D341Med (cell line): Measurements from ENCODE around the gene PRPF18.
A peak's percentile ranks its signal among the peaks of the same experiment; 100 is the strongest.

ENCODE experiments used
- DNase-seq: peaks from one replicate; pipeline ENCODE4 v3.0.0; 2012; ENCODE audit warnings: low spot score

The PRPF18 gene

DNA sequence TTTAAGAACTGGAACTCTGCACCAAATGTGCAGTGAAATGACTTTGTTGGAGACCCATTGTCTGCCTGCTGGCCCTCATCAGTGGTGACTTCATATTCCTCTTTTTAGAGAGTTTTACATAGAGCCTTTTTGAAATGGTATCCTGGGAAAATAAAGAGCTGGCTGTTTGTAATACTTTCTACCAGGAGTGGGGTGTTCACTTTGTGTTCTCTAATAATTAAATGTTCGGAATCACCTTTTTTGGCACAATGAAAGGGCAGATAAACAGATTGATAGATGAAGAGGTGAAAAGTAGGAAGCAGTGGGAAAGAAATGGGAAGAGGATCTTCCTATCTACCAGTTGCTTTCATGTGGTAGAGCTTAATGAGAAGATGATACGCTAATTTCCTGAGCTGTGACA is 55.5 kb downstream of the PRPF18 start:
- no peak for DNase-seq

DNA sequence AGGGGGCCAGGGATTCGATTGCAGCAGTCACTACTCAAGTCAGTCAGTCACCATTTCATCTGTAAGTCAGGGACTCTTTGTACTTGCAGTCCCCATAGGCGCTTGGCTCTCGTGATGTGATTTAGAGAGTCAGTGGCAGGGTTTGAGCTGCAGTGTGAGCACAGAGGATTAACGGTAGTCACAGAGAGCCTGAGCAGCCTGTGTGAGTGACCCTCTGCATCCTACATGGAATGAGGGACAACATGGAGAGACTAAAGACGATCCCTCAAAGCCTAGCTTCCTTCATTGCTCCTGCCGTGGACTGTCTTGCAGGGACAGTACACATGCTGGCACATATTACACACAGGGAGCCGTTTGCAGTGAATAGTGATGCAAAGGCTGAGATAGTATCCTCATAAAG is 56.3 kb downstream of the PRPF18 start:
- DNase-seq, result no peak

DNA sequence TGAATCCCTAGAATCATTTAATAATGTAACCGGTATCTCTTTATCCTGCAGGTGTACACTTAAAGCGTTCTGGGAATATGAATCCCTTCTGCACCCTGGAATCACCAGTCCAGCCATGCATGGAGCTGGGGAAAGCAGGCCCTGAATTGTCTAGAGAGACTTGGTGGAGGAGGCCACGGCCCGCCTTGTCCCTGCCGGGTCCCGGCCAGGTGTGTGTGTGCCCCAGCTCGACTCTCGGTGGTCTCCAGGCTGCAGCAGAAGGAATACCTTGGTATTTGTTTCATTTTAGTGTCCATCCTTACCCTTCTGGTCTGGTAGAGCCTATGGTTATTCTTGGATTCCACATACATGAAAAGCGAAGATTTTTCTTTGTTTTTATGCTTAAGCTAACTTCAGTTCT is 58.1 kb downstream of the PRPF18 start:
- DNase-seq, result no peak

DNA sequence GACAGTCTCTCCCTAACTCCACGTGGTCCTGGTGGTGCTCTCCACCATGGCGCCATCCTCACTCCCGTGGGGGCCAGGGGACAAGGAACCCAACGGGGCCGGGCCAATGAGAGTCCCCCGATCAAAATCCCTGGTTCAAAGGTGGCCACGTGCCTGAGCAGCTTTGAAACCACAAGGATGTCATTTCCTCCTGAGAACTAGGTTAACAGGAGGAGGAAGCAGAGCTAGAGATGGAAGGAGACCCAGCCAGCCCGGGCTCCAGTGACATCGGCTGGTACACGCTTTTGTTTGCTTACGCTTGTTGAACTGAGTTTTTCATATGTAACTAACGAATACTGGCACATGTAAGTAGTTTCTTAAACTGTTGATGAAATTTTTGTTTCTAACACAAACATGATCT is 61.7 kb downstream of the PRPF18 start:
- no peak for DNase-seq

DNA sequence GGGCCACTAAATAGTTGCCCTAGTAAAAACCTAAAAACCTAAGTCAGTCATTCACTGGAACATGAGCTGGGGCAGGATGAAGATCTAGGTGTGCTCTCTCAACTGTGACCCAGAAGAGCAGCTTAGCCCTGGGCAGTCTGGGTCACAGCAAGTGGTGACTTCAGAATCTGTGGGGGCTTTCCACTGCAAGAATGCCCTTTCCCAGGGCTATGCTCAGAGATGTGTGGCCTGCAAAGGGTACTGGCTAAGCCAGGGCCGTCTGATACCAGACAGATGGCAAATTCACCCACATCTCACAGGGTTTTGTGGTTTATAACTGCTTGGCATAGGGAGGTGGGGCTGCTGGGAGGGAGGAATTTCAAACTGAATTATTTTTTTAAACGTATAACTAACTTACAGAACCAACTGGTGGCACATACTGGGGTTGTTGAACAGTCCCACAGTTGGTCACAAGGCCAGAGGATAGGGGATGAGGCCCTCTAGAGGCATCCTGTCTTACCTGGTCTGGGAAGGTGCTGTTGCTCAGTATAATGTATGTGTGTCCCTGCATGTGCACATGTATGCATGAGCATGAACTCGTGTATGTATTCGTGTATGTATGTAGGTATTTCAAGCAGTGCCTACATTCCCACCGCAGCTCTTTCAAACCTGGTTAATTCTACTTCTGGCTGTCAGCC is 63.2 kb downstream of the PRPF18 start:
- DNase-seq, result no peak

DNA sequence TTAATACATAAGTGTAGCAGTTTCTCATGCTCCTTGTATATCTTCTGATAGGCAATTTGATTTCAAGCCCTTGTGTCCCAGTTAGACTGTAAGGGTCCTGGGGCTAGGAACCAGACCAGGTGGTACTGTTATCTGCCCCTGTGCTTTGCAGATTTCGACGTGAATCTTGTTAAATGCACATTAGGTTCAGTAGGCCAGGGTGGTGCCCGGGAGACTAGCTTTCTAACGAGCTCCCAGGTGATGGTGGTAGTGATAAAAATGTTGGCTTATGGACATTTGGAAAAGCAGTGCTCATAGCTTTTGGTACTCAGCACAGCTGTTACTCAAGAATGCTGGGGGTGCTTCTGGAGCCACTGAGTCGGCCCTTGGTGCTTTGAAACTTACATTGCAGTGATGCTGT is 64.2 kb downstream of the PRPF18 start:
- DNase-seq, result no peak

DNA sequence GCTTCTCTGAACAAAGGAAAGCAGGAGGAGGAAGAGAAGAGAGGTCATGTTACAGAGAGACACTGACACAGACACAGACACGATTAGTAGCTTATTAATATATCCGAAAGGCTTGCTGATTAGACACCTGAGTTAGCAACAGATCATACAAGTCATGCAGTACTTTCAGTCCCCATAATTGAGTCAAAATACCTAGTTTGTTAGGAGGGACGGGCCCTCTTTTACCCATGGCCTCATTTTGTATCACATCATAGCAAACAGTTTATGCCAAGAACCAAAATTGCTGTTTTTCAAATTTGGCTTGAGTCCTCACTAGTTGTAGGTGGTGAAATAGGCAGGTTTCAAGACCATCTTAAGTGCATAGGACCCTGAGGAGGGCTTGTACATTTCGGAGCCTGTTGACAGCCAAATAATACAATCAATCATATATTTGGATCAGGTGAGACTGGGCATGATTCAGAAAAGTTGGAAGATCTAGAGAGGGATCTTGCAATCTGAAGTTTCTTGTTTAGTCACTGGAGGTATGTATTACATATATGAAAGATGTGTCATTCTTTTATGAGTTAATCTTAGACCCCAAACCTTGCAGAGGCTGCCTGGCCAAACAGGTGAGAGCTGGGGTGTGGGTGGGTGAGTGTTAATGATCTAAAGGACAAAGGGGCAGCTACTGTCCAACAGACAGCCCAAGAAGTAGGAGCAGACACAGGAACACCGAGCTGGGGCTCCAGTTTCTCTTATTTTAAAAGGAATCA is 65.4 kb downstream of the PRPF18 start:
- no peak for DNase-seq

DNA sequence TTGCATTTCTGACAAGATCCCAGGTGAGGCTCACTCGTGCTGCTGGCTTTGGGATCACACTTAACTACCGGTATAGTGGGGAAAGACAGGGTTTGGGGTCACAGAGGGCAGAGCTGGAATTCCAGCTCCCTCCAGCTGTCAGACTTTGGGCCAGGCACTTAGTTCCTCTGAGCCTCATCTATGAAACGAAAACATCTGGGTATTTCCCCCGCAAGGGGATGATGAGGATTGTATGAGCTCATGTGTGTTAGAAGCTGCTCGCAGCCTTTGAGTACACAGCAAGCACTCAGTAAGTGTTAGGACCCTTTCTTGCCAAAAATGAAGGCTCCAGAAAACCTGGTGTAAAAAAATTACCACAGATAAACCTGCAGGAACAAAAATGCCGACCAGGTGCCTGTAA is 66.1 kb downstream of the PRPF18 start:
- no peak for DNase-seq

DNA sequence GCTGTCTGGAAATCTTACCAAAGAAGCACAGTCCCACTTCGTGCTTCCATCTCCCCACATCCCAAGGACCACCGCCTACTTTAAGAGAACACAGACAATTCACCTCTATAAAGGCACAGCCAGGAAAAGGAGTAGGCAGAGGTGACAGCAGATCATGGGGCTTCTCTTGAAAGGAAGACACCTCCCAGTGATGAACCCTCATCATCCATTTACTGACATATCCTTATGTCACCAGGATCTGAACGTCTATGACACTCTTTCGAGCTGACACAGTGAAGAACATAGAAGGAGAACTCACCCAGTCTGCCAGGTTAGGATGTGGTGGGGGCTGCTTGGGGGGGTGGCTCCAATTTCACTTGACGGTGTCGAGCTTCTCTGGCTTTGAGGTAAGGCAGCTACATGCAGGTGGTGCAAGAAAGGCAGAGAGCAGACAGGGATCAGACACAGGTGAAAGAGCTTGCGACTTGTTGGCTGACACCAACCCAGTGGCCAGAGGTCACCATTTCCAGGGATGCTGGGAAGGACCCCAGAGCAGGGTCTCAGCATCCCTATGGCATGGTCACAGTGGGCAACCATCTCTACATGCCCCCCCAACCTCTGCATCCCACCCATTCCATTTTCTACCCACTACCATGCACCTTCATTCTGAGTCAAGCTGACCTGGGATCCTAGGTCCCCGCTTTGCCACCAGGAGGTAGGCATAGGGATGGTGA is 67.5 kb downstream of the PRPF18 start:
- no peak for DNase-seq

DNA sequence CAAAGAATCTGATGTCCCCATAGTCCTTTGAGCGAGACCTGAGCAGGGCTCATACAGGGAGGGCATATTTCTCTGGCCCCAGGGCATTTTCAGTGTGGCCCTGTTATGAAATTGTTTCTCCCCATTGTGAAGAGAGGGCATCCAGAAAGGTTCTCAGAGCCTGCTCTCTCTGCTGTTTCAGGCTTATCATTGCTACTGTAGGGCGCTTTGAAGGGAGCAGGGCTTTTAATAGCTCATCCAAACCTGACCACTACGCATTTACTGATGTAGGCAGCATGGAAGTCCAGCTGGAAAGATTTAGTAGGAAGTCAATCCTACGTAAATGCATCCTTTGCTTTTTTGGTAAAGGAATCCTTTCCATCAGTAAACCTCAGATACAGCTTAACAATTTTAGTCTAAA is 68.1 kb downstream of the PRPF18 start:
- no peak for DNase-seq

DNA sequence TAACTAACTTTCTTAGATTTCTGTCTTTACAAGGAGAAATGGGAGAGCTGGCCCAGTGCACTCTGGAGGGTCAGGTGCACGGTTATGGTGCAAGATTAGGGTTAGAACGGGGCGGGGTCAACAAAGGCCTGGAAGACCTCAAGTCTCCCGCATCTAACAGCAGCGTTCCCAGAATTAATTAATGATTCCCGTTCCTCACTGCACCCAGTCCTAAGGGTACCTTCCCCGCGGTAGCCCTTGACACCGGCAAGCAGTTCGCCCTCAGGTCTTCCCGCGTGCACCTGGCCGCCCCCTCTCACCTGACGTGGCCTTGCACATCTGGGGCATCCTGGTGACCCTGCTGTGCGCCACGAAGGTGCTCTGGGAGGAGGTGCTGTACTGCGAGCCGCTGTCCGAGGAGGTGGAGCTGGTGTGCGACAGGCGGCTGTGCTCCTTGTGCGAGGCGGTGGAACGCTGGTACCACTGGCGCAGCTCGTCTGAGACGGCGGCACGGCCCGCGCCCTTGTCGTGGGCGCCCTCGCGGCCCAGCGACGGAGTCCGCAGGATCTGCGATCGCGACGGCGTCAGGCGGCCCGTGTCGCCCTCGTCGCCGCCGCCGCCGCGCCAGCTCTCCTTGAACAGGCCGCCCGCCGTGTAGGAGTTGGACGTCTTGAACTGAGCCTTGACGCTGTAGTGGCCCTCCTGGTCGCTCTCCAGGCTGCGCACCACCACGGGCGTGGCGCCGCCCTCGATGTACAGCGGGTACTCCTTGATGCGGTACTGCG is 69.8 kb downstream of the PRPF18 start:
- no peak for DNase-seq

DNA sequence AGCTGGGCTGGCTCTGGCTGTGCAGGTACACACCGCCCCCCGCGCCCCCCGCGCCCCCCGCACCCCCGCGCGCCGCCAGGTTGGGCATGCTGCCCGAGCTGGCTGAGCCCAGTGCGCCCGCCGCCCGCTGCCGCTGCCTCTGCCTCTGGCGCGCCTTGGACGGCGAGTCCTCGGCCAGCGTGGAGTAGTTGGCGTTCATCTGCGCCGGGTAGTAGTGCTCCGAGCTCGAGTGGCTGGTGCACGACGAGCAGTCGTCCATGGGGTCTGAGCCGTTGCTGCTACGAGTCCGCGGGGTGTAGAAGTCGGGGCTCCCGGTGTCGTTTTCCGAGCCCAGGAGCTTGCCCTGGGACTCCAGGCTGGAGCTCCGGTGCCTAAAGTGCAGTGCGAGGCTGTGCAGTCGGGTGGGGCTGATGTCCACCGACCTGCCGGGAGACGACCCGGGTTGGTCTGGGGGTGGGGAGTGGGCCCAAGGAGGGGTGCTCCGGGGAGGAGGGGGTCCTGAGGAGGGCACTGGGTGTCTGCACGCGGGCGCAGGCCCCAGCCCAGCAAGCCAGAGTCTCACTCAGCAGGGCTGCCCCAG is 70.4 kb downstream of the PRPF18 start:
- no peak for DNase-seq

DNA sequence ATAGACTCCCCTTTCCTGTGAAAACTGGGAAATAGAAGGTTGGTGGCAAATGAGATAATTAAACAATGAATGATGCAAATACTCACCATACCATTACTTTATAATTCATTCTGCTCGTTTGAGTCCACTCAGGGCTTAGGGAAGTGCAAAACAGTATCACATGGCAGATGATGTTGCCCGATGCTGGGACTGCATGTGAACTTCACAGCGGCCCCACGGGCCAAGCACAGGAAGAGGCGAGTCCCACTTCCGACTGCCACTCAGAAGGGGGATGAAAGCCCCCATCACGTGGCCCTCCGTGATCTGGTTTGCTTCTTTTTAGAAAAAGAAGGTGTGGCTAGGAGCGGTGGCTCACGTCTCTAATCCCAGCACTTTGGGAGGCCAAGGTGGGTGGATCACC is 71.5 kb downstream of the PRPF18 start:
- DNase-seq, result no peak

DNA sequence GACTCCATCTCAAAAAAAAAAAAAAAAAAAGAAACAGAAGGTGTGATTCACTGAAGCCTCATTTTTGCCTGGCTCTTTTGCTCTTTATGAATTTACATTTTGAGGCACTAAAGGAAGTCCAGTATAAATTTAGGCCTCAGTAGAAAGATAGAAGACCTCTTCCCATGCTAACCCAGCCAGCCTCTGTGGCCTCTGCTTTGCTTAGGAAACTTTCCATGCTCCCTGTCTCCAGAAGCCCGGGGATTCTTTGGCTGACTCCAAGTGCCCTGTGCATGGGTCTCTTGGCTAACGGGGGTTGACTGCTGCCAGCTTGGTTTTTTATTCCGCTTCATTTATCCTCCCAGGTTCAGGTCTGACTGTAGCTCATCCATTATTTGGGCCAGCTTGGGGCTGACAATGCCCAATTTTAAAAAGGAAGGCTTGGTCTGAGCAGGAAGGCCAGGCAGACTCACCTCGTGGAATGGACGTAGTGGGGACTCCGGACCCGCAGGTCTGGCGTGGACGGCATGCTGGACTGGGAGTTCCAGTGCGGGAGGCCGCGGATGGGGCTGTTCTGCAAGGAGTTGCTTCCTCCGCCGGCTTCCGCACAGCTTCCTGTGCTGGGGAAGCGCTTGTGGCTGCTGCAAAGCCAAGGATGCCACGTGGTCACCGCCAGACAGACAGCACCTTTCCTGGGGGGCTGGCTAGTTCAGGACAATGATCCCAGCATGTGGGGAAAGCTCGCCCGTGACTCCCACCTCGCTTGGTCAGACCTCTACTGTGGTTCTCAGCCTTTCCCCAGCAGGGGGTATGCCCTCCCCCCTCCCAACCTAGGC is 72.3 kb downstream of the PRPF18 start:
- no peak for DNase-seq

DNA sequence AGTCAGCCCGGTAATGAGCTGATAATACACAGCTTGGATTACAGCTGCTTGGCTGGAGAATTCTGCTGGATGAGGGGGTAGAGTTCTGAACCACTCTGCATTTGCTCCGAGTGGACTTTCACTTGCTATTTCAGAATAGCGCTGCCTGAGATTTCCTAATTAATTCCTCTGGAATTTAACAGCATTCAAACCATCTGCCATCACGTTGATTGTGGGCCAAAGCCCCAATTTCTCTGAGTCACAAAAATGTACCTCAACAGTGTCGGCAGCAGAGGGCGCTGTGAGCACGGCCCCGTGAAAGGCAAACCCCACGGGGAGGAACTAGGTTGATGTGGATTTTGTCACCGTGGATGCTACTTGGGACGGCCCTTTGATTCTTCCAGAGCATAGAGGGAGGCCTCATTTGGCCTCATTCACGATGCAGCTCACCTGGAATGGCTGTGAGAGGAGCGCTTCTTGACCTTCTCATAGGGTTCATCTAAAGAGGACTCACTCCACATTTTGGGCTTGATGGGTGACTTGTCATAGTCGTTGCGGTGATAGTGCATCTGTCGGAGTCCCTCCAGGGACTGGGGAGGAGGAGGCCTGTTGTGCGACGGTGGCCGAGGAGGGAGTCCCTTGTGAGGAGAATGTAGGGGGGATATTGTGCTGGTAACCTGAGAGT is 73.3 kb downstream of the PRPF18 start:
- peak; percentile 80 for DNase-seq

DNA sequence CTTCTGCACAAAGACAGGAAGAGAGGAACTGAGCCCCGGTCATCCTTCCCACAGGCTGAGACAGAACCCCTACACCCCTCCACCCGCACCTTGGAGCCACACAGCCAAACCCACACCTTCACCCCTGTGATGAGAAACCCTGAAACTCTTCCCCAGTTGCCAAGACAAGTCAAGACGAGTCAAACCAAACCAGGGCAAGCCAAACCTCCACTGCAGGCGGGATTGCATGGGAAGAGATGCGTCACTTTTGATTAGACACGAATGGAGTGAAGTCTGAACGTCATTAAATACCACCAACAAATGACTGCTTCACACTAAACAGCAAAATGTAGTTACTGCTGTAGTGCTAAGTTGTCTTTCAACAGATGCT is 73.8 kb downstream of the PRPF18 start:
- no peak for DNase-seq

DNA sequence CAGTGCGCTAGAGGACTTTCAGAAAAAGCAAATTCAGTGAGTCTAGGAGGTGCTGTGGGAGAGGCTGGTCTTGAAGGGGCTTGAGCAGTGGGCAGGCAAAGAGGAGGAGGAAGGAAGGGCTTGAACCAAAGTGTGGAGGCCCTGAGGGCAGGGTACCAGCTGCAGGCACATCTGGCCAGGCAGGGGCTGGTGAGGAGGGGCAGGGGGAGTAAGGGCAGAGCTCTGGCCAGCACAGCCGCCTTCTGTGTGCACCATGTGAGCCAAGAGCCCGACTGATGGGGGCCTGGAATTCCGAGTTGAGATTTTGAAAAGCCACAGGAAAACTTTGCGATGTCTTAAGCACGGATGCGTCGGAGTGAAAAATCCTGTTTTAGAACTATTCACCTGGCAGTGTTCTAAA is 74.5 kb downstream of the PRPF18 start:
- DNase-seq, result no peak

DNA sequence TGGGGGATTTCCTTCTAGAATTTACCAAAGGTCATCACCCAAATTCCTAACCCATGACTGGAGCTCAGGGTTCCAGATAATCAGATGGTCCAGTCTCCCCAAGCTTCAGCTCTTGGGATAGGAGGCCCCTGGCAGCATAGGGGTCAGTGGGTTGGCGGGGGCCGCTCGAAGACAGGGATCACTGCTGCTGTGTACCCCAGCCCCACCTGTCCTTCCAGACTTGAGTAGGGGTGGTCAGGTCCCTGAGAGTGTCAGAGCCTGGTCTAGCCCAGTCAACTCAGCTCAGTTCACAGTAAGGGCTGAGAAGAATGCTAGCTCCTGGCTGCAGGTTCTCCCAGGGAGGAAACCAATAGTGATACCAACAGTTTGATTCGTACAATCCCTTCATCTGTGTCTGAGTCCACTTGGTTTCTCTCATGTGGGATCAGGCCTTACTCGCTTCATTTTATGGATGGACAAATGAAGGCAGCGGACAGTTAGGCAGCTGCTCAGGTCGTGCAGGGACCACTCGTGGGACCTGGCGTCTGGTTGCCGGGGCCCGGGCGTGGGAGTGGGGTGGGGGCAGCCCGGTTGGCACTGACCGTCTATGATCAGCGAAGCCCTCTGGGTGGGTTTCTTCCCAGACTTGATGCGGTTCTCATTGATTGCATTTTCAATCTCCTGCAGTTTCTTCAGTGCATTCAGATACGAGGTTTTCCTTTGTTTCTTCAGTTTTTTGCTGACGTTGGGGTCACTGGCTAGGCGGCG is 78.9 kb downstream of the PRPF18 start:
- no peak for DNase-seq

DNA sequence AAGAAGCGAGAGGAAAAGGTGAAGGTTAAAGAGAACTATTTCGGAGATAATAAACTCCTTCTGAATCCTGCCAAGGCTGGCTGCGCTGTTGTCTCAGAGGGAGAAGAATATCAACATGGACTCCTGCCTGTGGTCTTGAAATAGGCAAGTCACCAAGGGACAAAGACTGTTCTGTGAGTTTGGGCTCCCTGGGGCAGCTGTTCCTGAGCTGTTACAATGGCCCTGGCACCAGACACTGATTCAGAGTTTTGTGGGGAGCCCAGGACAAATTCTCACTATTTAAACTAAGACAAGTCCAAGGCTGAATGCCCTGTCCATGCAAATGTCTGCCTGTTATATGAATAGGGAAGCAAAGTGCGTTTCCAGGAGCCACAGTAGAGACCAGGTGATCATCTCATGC is 81.4 kb downstream of the PRPF18 start:
- DNase-seq, result no peak

DNA sequence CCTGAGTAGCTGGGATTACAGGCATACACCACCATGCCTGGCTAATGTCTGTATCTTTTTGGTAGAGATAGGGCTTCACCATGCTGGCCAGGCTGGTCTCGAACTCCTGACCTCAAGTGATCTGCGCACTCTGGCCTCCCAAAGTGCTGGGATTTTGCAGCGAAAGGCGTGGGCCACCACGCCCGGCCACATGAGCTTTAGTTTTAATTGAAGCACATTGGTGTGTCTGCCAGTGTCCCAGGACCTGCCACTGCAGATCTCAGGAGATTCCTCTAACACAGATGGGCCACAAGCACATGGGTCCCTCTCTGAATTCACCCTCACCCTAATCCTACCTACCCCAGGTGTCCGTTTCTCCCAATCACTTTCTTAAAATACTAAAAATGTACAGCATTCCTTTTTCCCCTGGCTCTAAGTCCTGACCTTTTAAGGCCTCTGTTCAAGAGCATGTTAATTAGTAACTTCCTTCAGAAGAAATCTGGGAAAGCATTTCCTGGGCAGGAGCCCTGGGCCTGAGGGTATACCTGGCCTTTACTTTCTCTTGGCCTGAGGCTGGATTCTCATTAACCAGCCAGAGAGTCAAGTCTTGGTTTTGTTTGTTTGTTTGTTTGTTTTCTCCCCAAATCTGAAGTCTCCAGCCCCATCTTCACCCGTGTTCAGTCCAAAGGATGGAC is 82.6 kb downstream of the PRPF18 start:
- DNase-seq, result no peak
